GM10266 (cell line): ENCODE results near the gene TBCD.

Experiments
- DNase-seq: peaks from one replicate; pipeline ENCODE4 v3.0.0; 2012; ENCODE audit errors: extremely low spot score
- CTCF ChIP-seq: IDR thresholded peaks from 2 replicates; pipeline ENCODE4 v1.5.1; 2012; ENCODE audit warnings: mild to moderate bottlenecking, low read depth; ENCODE audit not compliant: control insufficient read depth, insufficient read depth; ENCODE audit errors: missing control alignments

The TBCD gene

GRCh38 chr17:82874011-82874835 is 122.4 kb downstream of the TBCD start:
- no peak for DNase-seq
- TF ChIP-seq CTCF = no peak

GRCh38 chr17:82875407-82875856 is 123.6 kb downstream of the TBCD start:
- TF ChIP-seq CTCF = no peak
- DNase-seq = no peak

- DNase-seq = no peak
- TF ChIP-seq CTCF = no peak
These were observed 124.3 kb downstream of the TBCD start for GRCh38 chr17:82876149-82876548.

- no peak for TF ChIP-seq CTCF
- no peak for DNase-seq
These were observed 124.9 kb downstream of the TBCD start for GRCh38 chr17:82876602-82877379.

- DNase-seq = no peak
- no peak for TF ChIP-seq CTCF
These were observed 126.7 kb downstream of the TBCD start for GRCh38 chr17:82878527-82878926.

GRCh38 chr17:82879241-82879640 is 127.4 kb downstream of the TBCD start:
- no peak for DNase-seq
- TF ChIP-seq CTCF = no peak
